Iris pigment epithelial cell (primary cell): ENCODE results near the gene TMEM158.

Experiments
- DNase-seq: peaks from one replicate; pipeline ENCODE4 v3.0.0-alpha.2; 2011; ENCODE audit warnings: low read depth

The TMEM158 gene

GRCh38 chr3:45226206-45226915 is at the start of gene TMEM158:
TMEM158 (minus strand) TSS chr3:45226287; CDS start chr3:45226027, 260 bp downstream.
- DNase-seq = peak; percentile 81

- DNase-seq = no peak
These were observed 49.1 kb upstream of the TMEM158 start for GRCh38 chr3:45275006-45275704.

GRCh38 chr3:45273681-45274515 is 47.8 kb upstream of the TMEM158 start:
- DNase-seq = peak; percentile 15

- DNase-seq = no peak
These were observed 46.9 kb upstream of the TMEM158 start for GRCh38 chr3:45272828-45273470.

- no peak for DNase-seq
These were observed 46.1 kb upstream of the TMEM158 start for GRCh38 chr3:45272032-45272810.

- DNase-seq = no peak
These were observed 43.9 kb upstream of the TMEM158 start for GRCh38 chr3:45269952-45270351.

- DNase-seq = no peak
These were observed 41.0 kb upstream of the TMEM158 start for GRCh38 chr3:45267097-45267496.

GRCh38 chr3:45261333-45262110 is 35.4 kb upstream of the TMEM158 start:
- DNase-seq = no peak

- DNase-seq = no peak
These were observed 33.0 kb upstream of the TMEM158 start for GRCh38 chr3:45259133-45259532.

- no peak for DNase-seq
These were observed 32.2 kb upstream of the TMEM158 start for GRCh38 chr3:45258317-45258716.

- DNase-seq = peak; percentile 45
These were observed 27.2 kb upstream of the TMEM158 start for GRCh38 chr3:45253316-45253715.

GRCh38 chr3:45252826-45253225 is 26.7 kb upstream of the TMEM158 start:
- no peak for DNase-seq

- peak; percentile 17 for DNase-seq
These were observed 23.3 kb upstream of the TMEM158 start for GRCh38 chr3:45249391-45249790.

- no peak for DNase-seq
These were observed 20.2 kb upstream of the TMEM158 start for GRCh38 chr3:45246241-45246640.

- peak; percentile 25 for DNase-seq
These were observed 18.3 kb upstream of the TMEM158 start for GRCh38 chr3:45244356-45244755.

GRCh38 chr3:45241206-45241605 is 15.1 kb upstream of the TMEM158 start:
- no peak for DNase-seq

GRCh38 chr3:45240292-45240691 is 14.2 kb upstream of the TMEM158 start:
- no peak for DNase-seq

GRCh38 chr3:45239254-45239653 is 13.2 kb upstream of the TMEM158 start:
- no peak for DNase-seq

- no peak for DNase-seq
These were observed 10.9 kb upstream of the TMEM158 start for GRCh38 chr3:45236964-45237363.

- DNase-seq = no peak
These were observed 9.3 kb upstream of the TMEM158 start for GRCh38 chr3:45235409-45235808.

- DNase-seq = no peak
These were observed 8.2 kb upstream of the TMEM158 start for GRCh38 chr3:45234250-45234649.
